Urothelium cell line (cell line): ENCODE results near the gene CHAF1B.

Experiments
- DNase-seq: peaks from one replicate; pipeline ENCODE4 v3.0.0; 2011; ENCODE audit warnings: low spot score, mixed read lengths
- FAIRE-seq: peaks from 2 replicates; lab custom pipeline; 2011; peaks lifted over from hg19 to GRCh38; lab: Jason Lieb, UNC

The CHAF1B gene

GRCh38 chr21:36460866-36461265, 75.7 kb downstream of the CHAF1B start:
- DNase-seq (no peak), FAIRE-seq (no peak)

- DNase-seq, result no peak
- FAIRE-seq, result no peak
Measured at GRCh38 chr21:36461277-36461917, 76.2 kb downstream of the CHAF1B start.

GRCh38 chr21:36461918-36462486, 76.8 kb downstream of the CHAF1B start:
- DNase-seq (no peak), FAIRE-seq (no peak)

- DNase-seq, result no peak
- FAIRE-seq, result no peak
Measured at GRCh38 chr21:36463204-36463603, 78.0 kb downstream of the CHAF1B start.

- DNase-seq, result no peak
- FAIRE-seq, result no peak
Measured at GRCh38 chr21:36463991-36464390, 78.8 kb downstream of the CHAF1B start.

- no peak for FAIRE-seq
- DNase-seq, result no peak
Measured at GRCh38 chr21:36464590-36464989, 79.4 kb downstream of the CHAF1B start.

GRCh38 chr21:36465478-36465877, 80.3 kb downstream of the CHAF1B start:
- DNase-seq (no peak), FAIRE-seq (no peak)

GRCh38 chr21:36466061-36466511, 80.9 kb downstream of the CHAF1B start:
- FAIRE-seq (no peak), DNase-seq (no peak)
